Measurements from ENCODE around the gene DLST.

- TF ChIP-seq CTCF (IDR thresholded peaks at IDR 0.05) (peak in 1 of 6 experiments; percentile 8), POLR2A (IDR thresholded peaks at IDR 0.05) (no peak)
Measured at GRCh38 chr14:74906925-74907521, 25.3 kb downstream of the DLST start.

All from adrenal gland (tissue), 5 donors.